ENCODE measurements around the gene TBC1D9.

The TBC1D9 gene

DNA sequence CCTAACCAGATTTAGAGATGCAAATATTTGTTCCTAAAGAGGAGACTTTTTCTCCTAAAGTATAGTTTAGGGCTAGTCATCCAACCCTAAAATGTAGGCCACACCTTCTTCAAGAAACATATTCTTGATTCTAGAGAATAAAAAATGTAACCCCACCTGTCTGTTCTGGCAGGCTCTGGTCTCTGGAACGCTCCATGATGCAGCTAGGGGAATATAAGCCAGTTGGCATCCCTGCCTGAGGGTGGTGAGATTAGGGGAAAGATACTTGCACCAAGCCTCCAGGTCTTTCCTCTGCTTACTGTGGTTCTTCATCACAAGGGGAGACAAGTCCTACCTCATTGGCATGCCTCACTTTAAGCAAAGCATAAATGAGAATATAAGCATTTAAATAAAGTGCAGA, 21.2 kb upstream of the TBC1D9 start:
- H3K4me3 ChIP-seq (ENCODE audit: low read depth, low read length): no peak overlapping the region
- H3K4me1 ChIP-seq (ENCODE audit: control insufficient read depth, insufficient read depth, low read length): no peaks in the 10 kb centered on the region
- no peak overlapping the region for H3K9ac ChIP-seq (ENCODE audit: low read depth, low read length)
- no peaks in the 10 kb centered on the region for H3K36me3 ChIP-seq (ENCODE audit: control insufficient read depth, insufficient read depth, low read length)
- no peaks in the 10 kb centered on the region for H3K27me3 ChIP-seq (ENCODE audit: control insufficient read depth, insufficient read depth, low read length)
- H3K9me3 ChIP-seq (ENCODE audit: control insufficient read depth, insufficient read depth, low read length): no peaks in the 10 kb centered on the region

DNA sequence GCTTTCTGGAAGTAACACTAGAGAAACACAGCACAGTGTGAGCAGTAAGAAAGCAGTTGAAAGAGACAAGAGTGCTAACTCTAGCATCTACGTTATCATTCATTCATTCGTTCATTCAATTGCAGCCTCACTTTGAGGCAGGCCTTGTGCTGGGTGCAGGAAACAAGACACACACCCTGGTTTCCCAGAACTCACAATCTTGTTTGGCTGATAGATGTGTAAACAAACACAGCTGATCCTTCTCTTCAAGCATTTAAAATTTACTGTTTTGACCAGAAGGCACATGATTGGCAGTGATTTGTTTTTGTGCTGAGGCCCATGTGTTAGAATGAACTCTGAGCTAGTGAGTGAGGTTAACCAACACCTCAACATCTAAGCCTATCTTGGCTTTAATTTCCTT, 20.4 kb upstream of the TBC1D9 start:
- no peak overlapping the region for H3K4me3 ChIP-seq (ENCODE audit: low read depth, low read length)
- no peaks in the 10 kb centered on the region for H3K4me1 ChIP-seq (ENCODE audit: control insufficient read depth, insufficient read depth, low read length)
- H3K9ac ChIP-seq (ENCODE audit: low read depth, low read length): no peak overlapping the region
- H3K27me3 ChIP-seq (ENCODE audit: control insufficient read depth, insufficient read depth, low read length): no peaks in the 10 kb centered on the region
- no peaks in the 10 kb centered on the region for H3K36me3 ChIP-seq (ENCODE audit: control insufficient read depth, insufficient read depth, low read length)
- no peaks in the 10 kb centered on the region for H3K9me3 ChIP-seq (ENCODE audit: control insufficient read depth, insufficient read depth, low read length)

DNA sequence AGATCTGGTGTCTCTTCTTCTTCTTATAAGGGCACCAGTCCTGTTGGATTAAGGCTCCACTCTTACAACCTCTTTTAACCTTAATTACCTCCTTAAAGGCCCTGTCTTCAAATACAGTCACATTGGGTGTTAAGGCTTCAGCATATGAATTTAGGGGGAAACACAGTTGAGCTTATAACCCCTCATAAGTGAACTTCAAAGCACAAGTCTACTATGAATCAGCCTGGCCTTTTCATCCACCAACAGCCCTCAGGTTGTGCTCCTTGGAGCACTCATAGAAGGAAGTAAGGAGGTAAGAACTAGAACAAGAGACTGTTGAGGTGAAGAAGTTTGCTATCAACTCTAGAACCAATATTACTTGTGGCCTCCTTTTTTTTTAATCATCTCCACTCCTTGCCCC, 18.8 kb upstream of the TBC1D9 start:
- no peaks in the 10 kb centered on the region for H3K36me3 ChIP-seq (ENCODE audit: control insufficient read depth, insufficient read depth, low read length)

DNA sequence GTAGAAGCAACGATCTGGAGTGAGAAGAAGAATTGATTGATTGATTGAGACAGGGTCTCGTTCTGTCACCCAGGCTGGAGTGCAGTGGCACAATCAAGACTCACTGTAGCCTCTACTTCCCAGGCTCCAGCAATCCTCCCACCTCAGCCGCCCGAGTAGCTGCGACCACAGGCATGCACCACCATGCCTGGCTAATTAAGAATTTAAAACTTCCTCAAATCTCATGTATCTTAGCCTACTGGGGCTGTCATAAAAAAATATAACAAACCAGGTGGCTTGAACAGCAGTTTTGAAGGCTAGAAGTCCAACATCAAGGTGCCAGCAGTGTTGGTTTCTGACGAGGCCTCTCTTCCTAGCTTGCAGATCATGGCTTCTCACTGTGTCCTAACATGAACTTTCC, 18.3 kb upstream of the TBC1D9 start:
- H3K27me3 ChIP-seq (ENCODE audit: control insufficient read depth, insufficient read depth, low read length): no peaks in the 10 kb centered on the region
- H3K9ac ChIP-seq (ENCODE audit: low read depth, low read length): no peak overlapping the region
- H3K36me3 ChIP-seq (ENCODE audit: control insufficient read depth, insufficient read depth, low read length): no peaks in the 10 kb centered on the region
- no peaks in the 10 kb centered on the region for H3K9me3 ChIP-seq (ENCODE audit: control insufficient read depth, insufficient read depth, low read length)
- no peaks in the 10 kb centered on the region for H3K4me1 ChIP-seq (ENCODE audit: control insufficient read depth, insufficient read depth, low read length)
- no peak overlapping the region for H3K4me3 ChIP-seq (ENCODE audit: low read depth, low read length)

More for the DNA sequence above, 18.8 kb upstream of the TBC1D9 start:
- Histone ChIP-seq H3K4me3 (ENCODE audit: low read depth, low read length) (no peak overlapping the region), H3K27me3 (ENCODE audit: control insufficient read depth, insufficient read depth, low read length) (no peaks in the 10 kb centered on the region), H3K9me3 (ENCODE audit: control insufficient read depth, insufficient read depth, low read length) (no peaks in the 10 kb centered on the region), H3K9ac (ENCODE audit: low read depth, low read length) (no peak overlapping the region), H3K4me1 (ENCODE audit: control insufficient read depth, insufficient read depth, low read length) (no peaks in the 10 kb centered on the region)

DNA sequence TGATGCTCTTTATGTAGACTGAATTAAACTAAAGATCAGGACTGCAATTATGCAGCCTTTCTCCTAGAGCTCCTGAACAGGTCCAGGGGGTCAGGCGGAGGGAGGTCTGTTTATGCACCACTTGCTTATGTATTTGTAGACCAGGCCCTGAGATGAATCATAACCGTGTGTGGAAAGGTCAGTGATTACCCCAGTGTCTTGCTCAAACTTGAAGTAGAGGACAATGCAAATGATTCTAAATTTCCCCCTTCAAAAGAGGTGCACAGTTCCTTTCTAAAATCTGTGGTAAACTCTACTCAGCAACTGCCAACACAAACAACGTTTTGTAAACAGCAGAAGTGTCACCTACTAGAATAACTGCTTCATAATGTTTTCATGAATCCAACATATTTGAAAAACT, 13.0 kb upstream of the TBC1D9 start:
- H3K36me3 ChIP-seq (ENCODE audit: control insufficient read depth, insufficient read depth, low read length): no peaks in the 10 kb centered on the region
- no peaks in the 10 kb centered on the region for H3K27me3 ChIP-seq (ENCODE audit: control insufficient read depth, insufficient read depth, low read length)
- no peak overlapping the region for H3K4me3 ChIP-seq (ENCODE audit: low read depth, low read length)
- no peak overlapping the region for H3K9ac ChIP-seq (ENCODE audit: low read depth, low read length)
- no peaks in the 10 kb centered on the region for H3K4me1 ChIP-seq (ENCODE audit: control insufficient read depth, insufficient read depth, low read length)
- no peaks in the 10 kb centered on the region for H3K9me3 ChIP-seq (ENCODE audit: control insufficient read depth, insufficient read depth, low read length)

DNA sequence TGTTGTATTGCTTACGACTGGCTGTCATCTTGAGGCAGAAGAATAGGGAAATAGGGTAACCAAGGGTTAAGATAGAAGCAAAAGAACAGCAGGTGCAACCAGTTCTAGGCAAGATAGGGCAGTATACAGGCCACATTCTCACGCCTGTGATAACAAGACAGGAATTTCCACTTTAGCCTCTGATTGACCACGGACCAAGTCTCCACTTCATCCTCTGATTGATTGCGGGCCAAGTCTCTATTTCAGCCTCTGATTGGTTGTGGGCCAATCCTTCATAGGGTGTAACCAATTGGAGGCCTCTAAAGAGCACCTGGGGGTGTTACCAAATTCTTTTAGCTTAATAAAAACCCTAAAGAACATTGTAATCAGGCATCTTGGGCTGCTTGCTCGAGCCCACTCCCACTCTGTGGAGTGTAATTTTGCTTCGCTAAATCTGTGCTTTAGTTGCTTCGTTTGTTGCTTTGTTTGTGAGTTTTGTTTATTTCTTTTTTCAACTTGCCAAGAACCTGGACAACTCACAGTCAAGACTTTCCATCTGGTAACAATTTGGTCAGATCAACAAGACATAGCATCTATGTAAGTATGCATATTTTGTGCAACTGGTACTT, 8.7 kb upstream of the TBC1D9 start:
- H3K9ac ChIP-seq (ENCODE audit: low read depth, low read length): no peak overlapping the region
- H3K9me3 ChIP-seq (ENCODE audit: control insufficient read depth, insufficient read depth, low read length): no peaks in the 10 kb centered on the region
- no peaks in the 10 kb centered on the region for H3K4me1 ChIP-seq (ENCODE audit: control insufficient read depth, insufficient read depth, low read length)
- H3K27me3 ChIP-seq (ENCODE audit: control insufficient read depth, insufficient read depth, low read length): peaks cover 13% of the 10 kb centered on the region
- H3K36me3 ChIP-seq (ENCODE audit: control insufficient read depth, insufficient read depth, low read length): no peaks in the 10 kb centered on the region
- no peak overlapping the region for H3K4me3 ChIP-seq (ENCODE audit: low read depth, low read length)

DNA sequence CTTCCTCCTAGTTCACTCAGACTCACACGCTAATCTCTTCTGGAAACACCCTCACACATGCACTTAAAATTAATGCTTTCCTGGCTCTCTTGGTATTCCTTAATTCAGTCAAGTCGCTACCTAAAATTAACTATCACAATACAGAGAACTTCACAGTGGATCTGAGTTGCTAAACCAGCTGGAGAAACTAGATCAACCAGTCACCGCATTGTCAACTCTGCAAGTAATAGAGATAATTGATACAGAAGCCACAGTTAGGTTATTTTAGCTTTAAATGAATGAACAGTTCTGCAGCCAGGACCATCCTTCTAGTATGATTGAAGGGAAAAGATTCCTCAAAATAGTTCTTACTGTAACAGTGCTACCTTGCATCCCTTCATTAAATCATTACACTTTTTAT, 6.0 kb upstream of the TBC1D9 start:
- peaks cover 4% of the 10 kb centered on the region for H3K4me1 ChIP-seq (ENCODE audit: control insufficient read depth, insufficient read depth, low read length)
- H3K4me3 ChIP-seq (ENCODE audit: low read depth, low read length): no peak overlapping the region
- H3K9ac ChIP-seq (ENCODE audit: low read depth, low read length): no peak overlapping the region
- H3K27me3 ChIP-seq (ENCODE audit: control insufficient read depth, insufficient read depth, low read length): peaks cover 38% of the 10 kb centered on the region
- no peaks in the 10 kb centered on the region for H3K36me3 ChIP-seq (ENCODE audit: control insufficient read depth, insufficient read depth, low read length)
- H3K9me3 ChIP-seq (ENCODE audit: control insufficient read depth, insufficient read depth, low read length): no peaks in the 10 kb centered on the region

DNA sequence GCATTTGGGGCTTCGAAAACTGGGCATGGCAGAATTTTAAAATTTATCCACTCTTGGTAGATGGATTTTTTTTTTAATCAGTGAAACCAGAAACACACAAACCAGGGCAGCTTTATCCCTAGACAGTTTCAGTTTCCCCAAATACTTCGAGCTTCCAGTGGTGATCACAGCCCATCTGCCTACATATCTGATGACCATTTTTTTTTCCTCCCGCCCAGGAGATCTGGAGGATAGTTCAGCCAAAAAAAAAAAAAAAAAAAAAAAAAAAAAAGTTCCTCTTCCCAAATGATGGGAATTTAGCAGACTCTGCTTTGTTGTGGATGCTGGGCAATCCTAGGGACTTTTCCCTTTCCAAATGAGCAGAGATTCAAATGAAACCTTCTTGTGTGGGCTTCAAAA, 1.0 kb upstream of the TBC1D9 start:
- peak overlapping the region; percentile 70 for H3K4me3 ChIP-seq (ENCODE audit: low read depth, low read length)
- no peaks in the 10 kb centered on the region for H3K36me3 ChIP-seq (ENCODE audit: control insufficient read depth, insufficient read depth, low read length)
- H3K9ac ChIP-seq (ENCODE audit: low read depth, low read length): no peak overlapping the region
- H3K4me1 ChIP-seq (ENCODE audit: control insufficient read depth, insufficient read depth, low read length): peaks cover 6% of the 10 kb centered on the region
- peaks cover 73% of the 10 kb centered on the region for H3K27me3 ChIP-seq (ENCODE audit: control insufficient read depth, insufficient read depth, low read length)
- H3K9me3 ChIP-seq (ENCODE audit: control insufficient read depth, insufficient read depth, low read length): no peaks in the 10 kb centered on the region

DNA sequence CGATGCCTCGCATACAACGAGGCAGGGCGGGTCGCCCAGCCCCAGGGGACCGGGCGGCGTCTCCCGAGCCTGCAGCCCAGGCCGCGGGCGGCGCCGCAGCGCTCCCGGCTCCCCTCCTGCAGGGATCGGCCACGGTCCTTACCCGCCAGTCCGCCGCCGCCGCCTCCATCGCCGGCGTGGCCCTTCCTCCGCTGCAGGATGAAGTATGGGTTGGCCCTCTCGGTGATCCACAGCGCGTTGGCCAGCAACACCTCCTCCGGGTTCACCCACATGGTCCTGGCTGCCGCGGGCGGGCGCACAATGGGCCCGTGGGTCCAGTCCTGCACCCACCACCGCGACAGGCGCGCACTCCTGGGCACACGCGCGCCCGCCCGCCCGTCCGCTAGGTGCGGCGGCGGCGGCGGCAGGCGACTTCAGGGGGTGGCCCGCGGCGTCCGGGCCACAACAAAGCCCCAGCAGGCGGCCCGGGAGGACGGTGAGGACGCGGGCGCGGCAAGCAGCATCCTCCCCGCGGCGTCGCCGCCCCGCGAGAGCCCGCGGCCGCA, 339 bp downstream of the TBC1D9 start:
- Histone ChIP-seq H3K27me3 (ENCODE audit: control insufficient read depth, insufficient read depth, low read length) (peaks cover 70% of the 10 kb centered on the region), H3K36me3 (ENCODE audit: control insufficient read depth, insufficient read depth, low read length) (no peaks in the 10 kb centered on the region), H3K4me1 (ENCODE audit: control insufficient read depth, insufficient read depth, low read length) (peaks cover 6% of the 10 kb centered on the region), H3K9ac (ENCODE audit: low read depth, low read length) (no peak overlapping the region), H3K4me3 (ENCODE audit: low read depth, low read length) (peak overlapping the region; percentile 70), H3K9me3 (ENCODE audit: control insufficient read depth, insufficient read depth, low read length) (no peaks in the 10 kb centered on the region)

DNA sequence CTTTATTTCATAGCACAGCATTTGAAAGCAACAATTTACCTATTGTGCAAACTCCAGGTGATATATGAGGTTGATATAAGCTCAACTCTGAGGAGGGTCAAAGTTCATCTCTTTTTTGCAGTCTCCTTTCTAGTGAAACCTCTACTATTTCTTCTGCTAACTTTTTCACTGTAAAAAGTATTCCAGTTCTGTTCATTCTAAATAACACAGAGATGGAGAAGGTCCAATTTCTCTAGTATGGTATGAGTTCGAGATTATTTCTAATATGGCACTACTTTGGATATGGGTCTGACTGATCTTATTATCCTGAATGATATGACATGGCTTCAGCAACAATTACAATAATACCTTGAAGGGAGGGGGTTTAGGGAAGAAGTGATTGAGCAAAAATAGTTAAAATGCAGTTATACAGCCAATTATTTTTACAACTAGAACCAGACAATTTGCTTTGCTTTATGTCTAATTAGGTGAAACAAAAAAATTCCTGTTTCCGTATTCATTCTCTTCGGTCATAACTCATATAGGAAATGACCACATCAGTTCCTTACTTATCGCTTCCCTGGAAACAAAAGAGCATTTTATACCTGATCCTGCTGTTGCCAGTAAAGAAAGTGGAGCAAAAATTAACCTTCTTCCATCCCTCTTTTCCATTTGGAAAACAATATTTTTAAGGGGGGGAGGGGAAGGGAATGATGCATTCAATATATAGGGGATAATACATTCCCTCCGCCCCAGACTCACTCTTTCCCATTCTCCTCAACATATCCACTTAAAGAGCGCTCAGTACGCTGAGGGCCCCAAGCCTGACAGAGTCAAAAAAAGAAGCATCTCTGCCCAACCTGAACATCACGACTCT, 1.0 kb downstream of the TBC1D9 start:
- Histone ChIP-seq H3K4me3 (ENCODE audit: low read depth, low read length) (peak overlapping the region; percentile 70), H3K27me3 (ENCODE audit: control insufficient read depth, insufficient read depth, low read length) (peaks cover 67% of the 10 kb centered on the region)

DNA sequence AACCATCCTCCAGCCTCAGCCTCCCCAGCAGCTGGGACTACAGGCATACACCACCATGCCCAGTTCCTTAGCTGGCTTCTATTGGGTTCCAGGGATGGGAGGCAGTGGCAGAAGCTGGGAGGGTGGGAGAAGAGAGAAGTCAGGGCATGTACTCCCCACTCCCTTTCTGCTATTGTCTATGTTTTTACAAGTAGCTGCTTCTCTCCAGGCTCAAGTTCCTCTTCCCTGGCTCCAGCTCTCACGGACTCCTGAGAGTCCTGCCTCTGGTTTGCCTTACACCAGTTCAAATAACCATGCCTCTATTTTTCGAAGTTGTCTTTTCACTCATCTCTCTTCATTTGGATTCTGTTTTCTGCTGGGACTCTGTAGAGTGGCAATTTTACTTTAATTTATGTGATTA, 2.9 kb downstream of the TBC1D9 start:
- Histone ChIP-seq H3K9me3 (ENCODE audit: control insufficient read depth, insufficient read depth, low read length) (no peaks in the 10 kb centered on the region), H3K9ac (ENCODE audit: low read depth, low read length) (no peak overlapping the region), H3K36me3 (ENCODE audit: control insufficient read depth, insufficient read depth, low read length) (no peaks in the 10 kb centered on the region), H3K4me3 (ENCODE audit: low read depth, low read length) (no peak overlapping the region), H3K4me1 (ENCODE audit: control insufficient read depth, insufficient read depth, low read length) (peaks cover 6% of the 10 kb centered on the region), H3K27me3 (ENCODE audit: control insufficient read depth, insufficient read depth, low read length) (peaks cover 51% of the 10 kb centered on the region)

More for the DNA sequence above, 1.0 kb downstream of the TBC1D9 start:
- Histone ChIP-seq H3K9ac (ENCODE audit: low read depth, low read length) (no peak overlapping the region), H3K4me1 (ENCODE audit: control insufficient read depth, insufficient read depth, low read length) (peaks cover 6% of the 10 kb centered on the region), H3K36me3 (ENCODE audit: control insufficient read depth, insufficient read depth, low read length) (no peaks in the 10 kb centered on the region), H3K9me3 (ENCODE audit: control insufficient read depth, insufficient read depth, low read length) (no peaks in the 10 kb centered on the region)

All from iPS-15b (cell line).